C1 segment of cervical spinal cord (tissue), 14 donors: ENCODE measurements around the gene TBX20.
"Not testable (repeated sequence)": the region's sequence is repeated elsewhere in the genome, so short reads cannot be mapped to it uniquely, and the experiment has no call there.

Source experiments
- DNase-seq, 14 donors: peaks; one replicate each; lab custom pipeline; 2025; lab: John Stamatoyannopoulos, UW

Gene TBX20

DNA sequence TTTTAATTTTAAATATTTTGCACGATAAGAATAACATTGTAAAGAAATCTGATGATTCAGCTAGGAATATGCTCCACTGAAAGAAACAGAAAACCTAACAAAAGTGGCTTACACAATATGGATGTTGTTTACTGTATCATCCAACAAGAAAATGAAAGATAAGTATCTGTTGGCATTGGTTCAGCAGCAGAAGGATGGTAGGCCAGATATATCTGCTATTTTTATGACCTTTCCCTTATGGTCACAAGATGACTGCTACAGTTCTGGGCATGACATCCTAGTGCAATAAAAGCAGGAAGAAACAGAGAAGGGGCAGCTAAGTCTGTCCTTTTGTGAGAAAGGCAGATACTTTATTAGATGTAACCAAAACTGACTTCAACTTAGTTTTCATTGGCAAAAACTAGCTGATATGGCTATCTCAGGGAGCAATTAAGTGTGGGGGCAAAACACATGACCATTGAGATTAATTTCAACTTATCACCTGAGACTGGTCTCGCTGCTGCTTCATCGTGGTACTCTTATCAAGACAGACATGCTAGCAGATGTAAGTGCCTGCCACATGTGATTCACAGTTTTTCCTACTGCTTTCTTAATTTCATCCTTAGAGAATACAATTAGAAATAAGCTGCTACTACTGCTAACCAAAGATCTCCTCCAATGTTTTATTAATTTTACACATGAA is 92.7 kb downstream of the TBX20 start:
- not testable (repeated sequence) for DNase-seq
